Motor neuron (in vitro differentiated cells): ENCODE measurements around the gene DYNAP. TPM values are rescaled to one million over a fixed set of nuclear protein-coding genes. Genes with fewer than 3 reads are reported as not detected.

ENCODE experiments used
- ATAC-seq, 8 experiments: fragments of 200-7000 bp; cut with Tn5 transposase; replicated peaks in 6 of 8; 2 replicates each; pipeline ENCODE4 v1.8.0; 2021; ENCODE audit warnings: mild to moderate bottlenecking in 8 of 8, moderate library complexity in 8 of 8
- H3K27ac ChIP-seq, 2 donors: fragments of 250-450 bp; sonication (Bioruptor Pico); 2 replicates each; pipeline ENCODE4 v1.9.0; 2021; ENCODE audit warnings: antibody characterized with exemption in 2 of 2, mild to moderate bottlenecking in 2 of 2, moderate library complexity in 1 of 2
- H3K4me1 ChIP-seq, 2 donors: fragments of 250-450 bp; sonication (Bioruptor Pico); replicated peaks in 1 of 2; 2 replicates each; pipeline ENCODE4 v1.6.1; 2021; ENCODE audit warnings: antibody characterized with exemption in 2 of 2, mild to moderate bottlenecking in 2 of 2, moderate library complexity in 1 of 2
- H3K4me3 ChIP-seq, 5 donors: fragments of 250-450 bp; sonication (Bioruptor Pico); 2 replicates each; pipeline ENCODE4 v1.9.0; 2021; ENCODE audit warnings: antibody characterized with exemption in 5 of 5, mild to moderate bottlenecking in 5 of 5, moderate library complexity in 4 of 5
- WGBS, 10 experiments: fragments of 450-650 bp; shearing (Covaris generic); methylation state at CpG; one replicate each; pipeline ENCODE4 v1.0.0; 2022; 5-methylcytosine and 5-hydroxymethylcytosine counted together
- in situ Hi-C, 9 experiments: fragments of 400-800 bp; cut with MboI; loops; one replicate each; pipeline ENCODE4 v1.15.0; 2021; ENCODE audit warnings: low sequenced_read_pairs in 9 of 9, low pct_unique_long_range_greater_than_20kb in 2 of 9; ENCODE audit not compliant: unreplicated experiment in 9 of 9
- total RNA-seq, 8 experiments: library from RNA; unstranded; fragments of 300-600 nt; gene quantifications; 2 replicates each; pipeline versions ENCODE4 v1.2.3 to v1.2.4, GENCODE V29; 2022

The DYNAP gene
- total RNA-seq, 8 experiments from 2014 or later: 0.21 to 0.43 (median 0.21) TPM; not detected in 5

DNA sequence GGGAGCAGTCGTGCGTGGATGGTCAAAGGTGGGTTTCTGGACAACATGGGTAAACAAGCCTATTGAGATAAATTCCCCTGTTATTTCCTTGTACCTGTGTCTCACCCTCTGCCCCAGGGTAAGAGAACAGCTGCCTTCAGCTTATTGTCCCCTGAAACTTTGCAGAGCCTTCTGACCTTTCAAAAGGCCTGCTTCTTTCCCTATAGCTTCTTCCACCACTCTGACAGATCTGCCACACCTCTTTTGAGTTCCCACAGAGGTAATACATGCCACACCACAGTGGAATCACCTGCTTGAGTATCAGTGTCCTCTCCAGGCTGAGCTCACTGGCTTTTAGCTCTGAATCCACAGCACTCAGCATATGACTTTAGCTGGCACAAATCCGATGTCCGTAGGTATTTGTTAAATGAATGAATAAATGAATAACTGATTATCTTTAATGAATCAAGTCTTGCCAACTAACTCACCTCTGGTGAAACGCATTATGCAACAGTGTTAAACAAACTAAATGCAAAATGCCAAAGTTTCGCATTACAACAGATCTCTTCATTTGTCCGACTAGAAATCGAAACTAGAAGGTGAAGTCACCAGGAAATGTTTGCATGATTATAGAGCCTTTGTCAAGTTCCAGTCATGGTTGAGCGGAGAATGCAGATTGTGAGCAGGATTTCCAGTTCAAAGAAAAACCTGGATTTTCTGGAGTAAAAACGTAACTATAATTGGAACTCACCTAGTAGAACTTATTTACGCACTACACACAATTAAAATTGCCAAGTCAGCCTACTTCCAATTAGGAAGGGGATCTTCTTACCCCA, 16.4 kb downstream of the DYNAP start:
- WGBS, 10 experiments: 29 to 61% (median 39%) methylated on average over 2 to 11 of the region's 11 CpGs; no CpG with 5 or more reads in 1 of the 10 experiments
- H3K4me3 ChIP-seq: peak overlapping the region in 1 of 5 donors; percentile 7
- H3K27ac ChIP-seq: no peak overlapping the region
- ATAC-seq: peak in 6 of 8 experiments; percentile 56 to 80 (median 63)
- H3K4me1 ChIP-seq: peaks cover 0 to 8% of the 10 kb centered on the region in 2 donors
- in situ Hi-C loops: no loop called here

DNA sequence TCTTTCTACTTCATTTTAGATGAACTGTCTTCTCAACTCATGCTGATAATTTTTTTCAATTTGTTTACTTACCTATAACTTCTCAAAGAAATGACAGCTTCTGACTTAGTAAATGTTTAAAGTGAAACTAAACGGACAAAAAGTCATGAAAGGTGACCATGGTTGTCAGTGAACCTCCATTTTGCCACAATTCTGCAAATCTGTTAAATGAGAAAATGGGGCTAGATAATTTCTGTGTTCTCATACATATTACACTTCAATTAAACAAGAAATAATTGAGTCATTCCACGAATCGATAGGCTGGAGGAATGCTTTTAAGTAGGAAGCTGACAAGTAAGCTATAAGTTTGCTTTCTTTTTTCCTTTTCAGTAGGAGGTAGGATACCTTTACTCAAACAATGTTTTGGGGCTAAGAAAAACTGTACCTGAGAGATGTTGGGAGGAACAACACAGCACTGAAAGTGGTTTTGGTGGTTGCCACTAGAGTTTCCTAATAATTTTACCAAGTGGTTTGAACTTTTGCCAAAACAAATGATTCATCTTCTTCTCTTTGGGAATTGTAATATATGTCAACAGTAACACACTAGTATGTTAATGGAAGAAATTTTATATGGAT, 17.1 kb downstream of the DYNAP start:
- in situ Hi-C loops: no loop called here
- WGBS, 10 experiments: 16 to 69% (median 50%) methylated on average over 1 to 3 of the region's 3 CpGs; no CpG with 5 or more reads in 1 of the 10 experiments
- ATAC-seq: no peak

DNA sequence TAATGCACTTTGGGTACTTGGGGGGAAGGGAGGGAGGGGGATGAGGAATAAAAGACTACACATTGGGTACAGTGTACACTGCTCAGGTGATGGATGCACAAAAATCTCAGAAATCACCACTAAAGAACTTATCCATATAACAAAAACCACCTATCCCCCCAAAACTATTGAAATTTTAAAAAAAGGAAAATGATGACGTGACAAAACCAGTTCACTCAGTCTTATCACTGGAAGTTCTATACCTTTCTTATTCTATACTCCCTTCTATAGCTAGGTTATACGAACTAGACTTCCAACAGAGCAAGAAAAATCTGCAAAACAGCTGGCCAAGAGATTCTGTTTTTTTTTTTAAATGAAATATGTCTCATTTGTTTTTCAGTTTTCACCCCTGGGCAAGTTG, 20.8 kb downstream of the DYNAP start:
- Histone ChIP-seq H3K4me3 (no peak overlapping the region), H3K27ac (no peak overlapping the region), H3K4me1 (peaks cover 0 to 8% of the 10 kb centered on the region in 2 donors)
- in situ Hi-C loops: no loop called here
- peak in 1 of 8 experiments; percentile 45 for ATAC-seq
- WGBS, 10 experiments: 0 to 100% (median 60%) methylated on average over 1 to 2 of the region's 2 CpGs; no CpG with 5 or more reads in 2 of the 10 experiments

More for the DNA sequence above, 17.1 kb downstream of the DYNAP start:
- Histone ChIP-seq H3K4me3 (no peak overlapping the region), H3K27ac (no peak overlapping the region), H3K4me1 (peaks cover 0 to 8% of the 10 kb centered on the region in 2 donors)

DNA sequence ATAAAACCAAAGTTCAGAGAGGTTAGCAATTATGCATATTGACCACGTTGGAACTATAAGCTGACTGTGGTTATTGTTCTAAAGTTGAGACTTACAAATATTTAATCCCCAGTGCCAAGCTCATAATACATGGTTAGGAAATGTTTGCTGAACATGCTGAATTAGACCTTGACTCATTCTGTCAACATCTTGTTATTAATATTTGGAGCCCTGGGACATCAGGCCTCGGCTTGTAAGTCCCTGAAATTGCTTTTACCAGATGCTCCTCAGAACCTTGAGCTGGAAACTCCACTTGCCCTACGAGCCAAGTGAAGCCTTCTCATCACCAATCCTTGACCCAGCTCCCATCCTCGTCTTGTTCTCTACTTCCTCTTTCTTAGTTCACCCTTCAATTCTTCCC, 21.2 kb downstream of the DYNAP start:
- 0 to 83% (median 55%) methylated on average over 1 to 4 of the region's 4 CpGs for WGBS, 10 experiments
- Histone ChIP-seq H3K4me1 (peaks cover 0 to 6% of the 10 kb centered on the region in 2 donors), H3K4me3 (no peak overlapping the region), H3K27ac (no peak overlapping the region)
- in situ Hi-C loops: no loop called here
- ATAC-seq: peak in 3 of 8 experiments; percentile 46 to 87 (median 73)

DNA sequence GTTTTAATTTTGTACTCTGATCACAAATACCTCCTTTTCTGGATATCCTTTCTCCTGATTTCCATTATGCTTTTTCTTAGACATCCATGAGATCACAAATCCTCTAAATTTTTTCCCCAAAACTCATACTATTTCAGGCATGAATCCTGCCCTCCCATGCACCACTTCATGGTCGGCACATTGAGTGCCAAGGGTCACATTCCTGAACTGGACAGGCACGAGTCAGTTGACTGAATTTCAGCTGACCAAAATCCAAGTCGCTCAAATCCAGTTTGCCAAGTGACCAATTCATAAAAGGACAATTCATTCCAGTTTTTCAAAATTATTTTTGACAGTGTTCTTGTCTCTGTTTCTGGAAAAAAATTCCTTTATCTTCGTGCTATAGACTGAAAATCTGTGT, 22.1 kb downstream of the DYNAP start:
- WGBS, 10 experiments: 0 to 84% (median 75%) methylated on average over 1 to 4 of the region's 4 CpGs
- in situ Hi-C loops: no loop called here
- ATAC-seq: no peak
- peaks cover 0 to under 1% of the 10 kb centered on the region in 2 donors for H3K4me1 ChIP-seq
- H3K4me3 ChIP-seq: no peak overlapping the region
- H3K27ac ChIP-seq: no peak overlapping the region

DNA sequence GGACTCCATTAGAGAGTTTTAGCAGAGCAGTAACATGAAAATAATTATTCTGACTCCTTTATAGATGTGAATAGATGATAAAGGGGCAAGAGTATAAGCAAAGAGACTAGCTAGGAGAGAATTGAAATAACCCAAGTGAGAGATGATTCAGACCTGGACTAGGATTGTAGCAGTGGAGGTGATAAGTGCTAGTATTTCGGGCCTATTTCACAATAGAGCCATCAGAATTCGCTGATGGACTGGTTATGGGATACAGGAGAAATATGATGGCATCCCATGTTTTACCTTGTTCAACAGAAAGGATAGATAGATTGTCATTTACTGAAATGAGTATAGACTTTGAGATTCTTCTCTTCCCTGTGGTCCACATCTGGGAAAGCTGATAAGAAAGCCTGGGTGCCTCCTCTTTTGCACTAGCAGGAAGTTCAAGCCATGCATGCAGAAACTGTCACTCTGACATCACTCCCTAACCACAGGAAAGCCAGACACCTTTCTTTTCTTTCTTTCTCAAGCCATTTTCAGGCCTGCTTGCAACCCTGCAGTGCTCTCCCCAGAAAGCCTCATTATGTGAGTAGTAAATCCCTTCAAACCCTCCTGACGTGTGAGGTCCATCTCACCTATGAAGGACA, 25.3 kb downstream of the DYNAP start:
- no peak overlapping the region for H3K27ac ChIP-seq
- in situ Hi-C loops: no loop called here
- H3K4me1 ChIP-seq: no peaks in the 10 kb centered on the region
- ATAC-seq: no peak
- WGBS, 10 experiments: 7 to 96% (median 83%) methylated on average over 1 to 3 of the region's 3 CpGs; no CpG with 5 or more reads in 1 of the 10 experiments
- H3K4me3 ChIP-seq: no peak overlapping the region

DNA sequence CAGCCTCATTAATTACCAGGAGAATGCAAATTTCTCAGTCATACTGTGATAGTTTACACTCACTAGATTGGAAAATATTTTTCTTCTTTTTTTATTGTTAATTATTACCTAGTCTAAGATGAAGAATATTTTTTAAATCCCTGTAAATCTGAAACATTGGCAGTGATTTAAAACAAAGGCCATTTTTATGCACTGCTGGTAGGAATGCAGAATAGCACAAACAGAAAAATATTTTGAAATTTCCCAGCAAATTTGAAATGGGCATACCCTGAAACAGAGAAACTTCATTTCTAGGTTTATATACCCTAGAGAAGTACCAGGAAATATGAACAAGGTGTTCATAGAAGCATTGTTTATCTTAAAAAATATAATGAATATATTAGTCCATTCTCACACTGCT, 31.0 kb downstream of the DYNAP start:
- Histone ChIP-seq H3K4me1 (no peaks in the 10 kb centered on the region), H3K27ac (no peak overlapping the region), H3K4me3 (no peak overlapping the region)
- no peak for ATAC-seq
- in situ Hi-C loops: no loop called here

DNA sequence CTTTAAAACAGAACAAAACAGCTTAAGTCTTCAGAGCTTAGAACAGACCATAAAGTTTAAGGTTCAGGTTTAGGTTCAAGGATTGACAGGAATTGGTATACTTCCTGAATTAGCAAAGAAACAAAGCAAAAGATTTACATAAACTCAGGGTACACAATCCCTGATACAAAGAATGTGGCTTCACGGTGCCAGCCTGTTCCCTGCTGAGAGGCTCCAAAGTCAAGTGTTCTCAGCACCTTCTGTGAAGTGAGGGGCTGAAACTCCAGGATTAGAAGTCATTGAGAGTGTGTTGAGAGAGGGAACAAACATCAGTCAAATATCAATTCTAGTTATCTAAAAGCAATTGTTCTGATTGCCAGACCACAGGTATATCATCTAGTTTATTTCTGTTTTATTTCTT, 35.7 kb downstream of the DYNAP start:
- Histone ChIP-seq H3K27ac (no peak overlapping the region), H3K4me3 (no peak overlapping the region), H3K4me1 (no peaks in the 10 kb centered on the region)
- 0 to 89% (median 40%) methylated on average over 1 of the region's 1 CpG; no CpG with 5 or more reads in 3 of the 10 experiments for WGBS, 10 experiments
- in situ Hi-C loops: no loop called here
- no peak for ATAC-seq

DNA sequence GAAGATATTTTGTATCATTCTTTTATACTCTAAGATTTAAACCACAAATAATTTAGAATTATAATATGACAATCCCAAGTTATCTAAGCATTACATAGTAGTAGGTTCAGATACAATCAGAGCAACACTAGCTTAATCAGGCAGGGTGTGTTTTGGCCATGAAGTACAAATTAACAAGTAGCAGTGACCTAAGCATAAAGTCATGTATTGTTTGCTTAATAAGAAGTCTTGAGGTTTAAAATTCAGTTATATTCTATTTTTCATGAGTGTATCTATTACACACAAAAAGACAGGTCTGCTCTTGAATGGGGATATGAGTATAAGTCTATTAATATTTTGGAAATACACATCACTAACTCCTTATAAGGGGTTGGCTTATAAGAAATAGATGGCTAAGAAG, 39.9 kb downstream of the DYNAP start:
- in situ Hi-C loops: no loop called here
- ATAC-seq: no peak
- Histone ChIP-seq H3K4me1 (no peaks in the 10 kb centered on the region), H3K27ac (no peak overlapping the region), H3K4me3 (no peak overlapping the region)

DNA sequence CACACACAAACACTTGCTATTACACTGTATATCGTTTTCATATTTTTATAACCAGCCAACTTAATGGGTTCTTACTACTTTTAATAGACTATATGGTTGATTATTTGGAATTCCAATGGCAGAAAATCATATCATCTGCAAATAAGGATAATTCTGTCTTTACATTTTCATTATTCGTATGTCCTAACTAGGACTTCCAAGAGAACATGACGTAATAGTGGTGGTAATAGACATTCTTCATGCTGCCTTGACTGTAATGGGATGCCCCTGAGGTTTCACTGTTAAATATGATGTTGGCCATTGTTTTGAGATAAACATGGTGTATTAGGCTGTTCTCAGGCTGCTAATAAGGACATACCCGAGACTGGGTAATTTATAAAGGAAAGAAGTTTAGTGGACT, 45.2 kb downstream of the DYNAP start:
- no peak overlapping the region for H3K27ac ChIP-seq
- H3K4me1 ChIP-seq: peaks cover 0 to 4% of the 10 kb centered on the region in 2 donors
- no peak for ATAC-seq
- WGBS, 10 experiments: 10 to 95% (median 65%) methylated on average over 1 to 4 of the region's 4 CpGs; no CpG with 5 or more reads in 2 of the 10 experiments
- in situ Hi-C loops: no loop called here
- no peak overlapping the region for H3K4me3 ChIP-seq

DNA sequence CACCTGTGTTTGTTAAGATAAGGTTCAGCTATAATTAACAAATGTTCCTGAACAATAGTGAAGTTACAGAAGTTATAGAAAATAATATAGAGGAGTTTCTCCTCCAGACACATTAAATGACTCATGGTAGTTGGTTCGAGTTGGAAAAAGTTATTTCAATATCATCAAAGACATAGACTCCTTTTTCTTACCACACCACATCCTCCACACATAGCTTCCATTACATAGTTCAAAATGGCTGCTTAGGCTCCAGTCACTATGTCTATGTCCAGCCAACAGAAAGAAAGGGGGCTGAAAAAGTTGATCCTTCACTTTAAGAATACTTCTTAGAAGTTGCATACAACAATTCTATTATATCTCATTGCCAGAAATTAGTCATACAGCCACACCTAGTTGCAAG, 50.7 kb downstream of the DYNAP start:
- in situ Hi-C loops: loop anchor here in 1 of 9 experiments (10.0 kb wide), 1 partner anchor 187 kb away; no protein-coding TSS in a partner anchor
- WGBS, 10 experiments: 0 to 100% (median 29%) methylated on average over 1 of the region's 1 CpG; no CpG with 5 or more reads in 3 of the 10 experiments

DNA sequence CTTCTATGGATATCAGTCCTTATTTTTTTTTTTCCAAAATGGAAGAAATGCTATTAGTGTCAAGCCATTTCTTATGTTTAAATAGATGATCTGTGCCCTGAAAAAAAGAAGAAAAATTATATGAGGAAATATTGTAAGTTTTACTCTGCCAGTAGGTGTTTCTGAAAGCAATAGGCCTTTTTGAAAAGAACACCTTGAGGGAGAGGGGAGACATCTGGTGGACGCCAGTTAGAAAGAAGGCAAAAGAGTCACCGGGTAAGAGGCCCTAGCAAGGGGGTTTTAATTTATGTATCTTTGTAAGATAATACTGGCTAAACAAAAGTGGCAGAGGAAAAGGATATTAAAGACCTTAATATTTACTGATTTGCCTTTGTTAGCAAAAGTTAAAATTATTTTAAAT, 56.1 kb downstream of the DYNAP start:
- peak in 2 of 8 experiments; percentile 23 to 30 for ATAC-seq
- 0 to 39% (median 17%) methylated on average over 1 to 2 of the region's 2 CpGs for WGBS, 10 experiments
- H3K4me1 ChIP-seq: no peaks in the 10 kb centered on the region
- no peak overlapping the region for H3K4me3 ChIP-seq
- in situ Hi-C loops: loop anchor here in 1 of 9 experiments (10.0 kb wide), 1 partner anchor 192 kb away; no protein-coding TSS in a partner anchor
- no peak overlapping the region for H3K27ac ChIP-seq

More for the DNA sequence above, 50.7 kb downstream of the DYNAP start:
- Histone ChIP-seq H3K27ac (no peak overlapping the region), H3K4me3 (no peak overlapping the region), H3K4me1 (peaks cover 0 to 4% of the 10 kb centered on the region in 2 donors)
- peak in 2 of 8 experiments; percentile 33 to 48 for ATAC-seq
